HG02943 (cell line): ENCODE results near the gene PLCB1.
"Not testable (repeated sequence)": the region's sequence is repeated elsewhere in the genome, so short reads cannot be mapped to it uniquely, and the experiment has no call there.

ENCODE experiments used
- ATAC-seq: cut with Tn5 transposase; IDR thresholded peaks from one replicate; pipeline ENCODE4 v1.9.1; 2021; ENCODE audit warnings: mild to moderate bottlenecking, low read depth, moderate library complexity; ENCODE audit not compliant: unreplicated experiment

The PLCB1 gene

GRCh38 chr20:8361006-8361652 is 229.1 kb downstream of the PLCB1 start:
- no peak for ATAC-seq

DNA sequence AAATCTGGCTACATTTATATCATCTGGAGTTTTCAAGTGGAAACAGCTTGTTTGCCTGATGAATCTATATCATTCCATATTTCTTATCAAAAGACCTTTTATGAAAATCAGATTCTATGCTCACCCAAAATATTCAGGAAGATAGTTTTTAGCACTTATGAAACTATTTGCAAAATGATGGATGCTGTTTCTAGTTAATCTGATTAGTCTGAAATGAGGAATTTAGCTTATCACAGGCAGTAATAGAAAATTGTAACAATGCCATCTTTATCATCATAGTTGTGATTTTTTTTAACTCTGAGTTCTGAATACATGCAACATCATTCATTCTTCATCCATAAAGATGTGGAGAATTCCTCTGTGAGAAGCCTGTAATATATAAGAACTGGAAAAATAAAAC is 229.7 kb downstream of the PLCB1 start:
- no peak for ATAC-seq

DNA sequence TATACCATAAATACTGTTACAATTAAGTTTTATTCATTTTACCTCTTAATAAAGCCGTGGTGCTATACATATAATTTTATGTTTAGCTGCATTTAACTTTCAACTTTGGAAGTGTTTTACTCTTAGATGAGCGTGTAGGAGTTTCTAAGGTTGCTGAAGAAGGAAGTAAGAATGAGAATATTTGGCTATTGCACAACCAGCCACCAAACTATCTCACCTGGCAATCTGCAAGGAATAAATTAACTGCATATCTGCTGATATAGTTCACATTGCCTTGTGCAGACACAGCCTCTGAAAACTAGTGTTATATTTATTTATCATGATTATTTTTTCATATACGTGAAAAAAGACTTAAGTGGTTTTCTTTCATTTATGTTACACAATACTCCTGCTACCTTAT is 230.4 kb downstream of the PLCB1 start:
- no peak for ATAC-seq

DNA sequence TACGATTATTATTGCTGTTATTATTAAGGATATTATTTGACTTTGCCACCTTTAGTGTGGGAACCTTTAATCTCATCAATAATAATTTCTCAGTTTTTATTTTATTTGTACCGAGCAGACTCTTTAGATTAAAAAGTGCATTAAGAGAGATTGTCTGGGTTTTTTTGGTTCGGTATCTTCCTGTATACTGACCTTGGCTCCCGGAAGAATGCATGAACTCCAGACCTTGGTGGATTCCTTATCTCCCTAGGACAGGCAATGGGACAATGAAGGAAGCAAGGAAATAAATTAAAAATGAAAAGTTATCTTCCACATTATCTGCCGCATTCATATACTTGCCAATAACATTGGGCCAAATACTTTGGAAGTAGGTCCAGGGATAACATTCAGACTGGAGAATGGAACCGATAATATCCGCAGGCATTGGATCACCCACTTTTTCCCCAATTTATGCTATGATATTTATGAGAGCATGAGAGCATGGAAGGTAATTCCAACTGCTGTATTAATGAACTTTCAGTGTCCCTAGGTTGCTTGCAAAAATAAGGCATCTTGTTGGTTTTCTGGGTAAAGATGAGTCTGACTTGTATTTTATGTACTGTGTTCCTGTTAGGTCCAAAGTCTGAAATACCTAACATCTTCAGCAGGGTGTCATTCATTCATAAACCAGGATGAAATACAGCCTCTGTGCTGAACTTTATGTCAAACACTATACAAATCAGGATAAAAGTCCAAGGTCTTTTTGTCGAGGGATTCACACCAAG is 232.1 kb downstream of the PLCB1 start:
- no peak for ATAC-seq

GRCh38 chr20:8364734-8365078 is 232.6 kb downstream of the PLCB1 start:
- no peak for ATAC-seq

DNA sequence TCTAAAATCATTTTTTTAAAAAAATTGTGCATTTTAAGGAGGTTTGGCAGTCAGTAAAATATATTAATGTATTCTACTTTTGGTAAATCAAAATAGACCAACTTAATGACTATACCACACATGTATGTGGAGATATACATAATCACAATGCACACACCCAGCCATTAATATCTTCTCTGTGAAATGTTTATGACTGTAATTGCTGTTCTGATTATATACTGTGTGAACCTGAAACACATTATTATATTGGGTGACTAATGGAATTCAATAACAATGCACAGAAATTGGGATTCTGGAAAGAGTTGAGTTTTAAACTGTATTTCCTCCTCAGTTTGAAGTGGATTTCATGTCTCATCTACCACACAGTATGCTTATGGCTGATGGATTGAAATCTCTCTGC is 233.6 kb downstream of the PLCB1 start:
- no peak for ATAC-seq

GRCh38 chr20:8366303-8366923 is 234.3 kb downstream of the PLCB1 start:
- ATAC-seq, result no peak

GRCh38 chr20:8367689-8368088 is 235.6 kb downstream of the PLCB1 start:
- no peak for ATAC-seq

DNA sequence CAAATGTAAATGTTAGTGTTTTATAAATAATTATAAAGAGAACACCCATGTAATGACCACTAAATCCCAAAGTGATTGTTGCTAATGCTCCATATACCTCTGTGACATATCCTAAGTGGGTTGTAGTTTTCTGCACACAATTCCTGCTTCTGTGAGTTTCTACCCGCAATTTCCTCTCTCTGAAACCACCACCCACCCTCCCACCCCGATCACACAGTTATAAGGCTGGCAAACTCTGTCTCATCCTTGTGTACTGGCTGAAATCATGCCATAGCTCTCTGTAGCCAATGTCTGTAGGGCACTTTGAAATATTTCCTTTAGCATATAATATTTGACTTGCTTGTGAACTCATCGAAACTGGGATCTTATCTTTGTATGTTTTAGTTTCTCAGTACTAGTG is 236.6 kb downstream of the PLCB1 start:
- ATAC-seq, result no peak

- ATAC-seq, result no peak
Measured at GRCh38 chr20:8369311-8369710, 237.2 kb downstream of the PLCB1 start.

- no peak for ATAC-seq
Measured at GRCh38 chr20:8370774-8371173, 238.7 kb downstream of the PLCB1 start.

DNA sequence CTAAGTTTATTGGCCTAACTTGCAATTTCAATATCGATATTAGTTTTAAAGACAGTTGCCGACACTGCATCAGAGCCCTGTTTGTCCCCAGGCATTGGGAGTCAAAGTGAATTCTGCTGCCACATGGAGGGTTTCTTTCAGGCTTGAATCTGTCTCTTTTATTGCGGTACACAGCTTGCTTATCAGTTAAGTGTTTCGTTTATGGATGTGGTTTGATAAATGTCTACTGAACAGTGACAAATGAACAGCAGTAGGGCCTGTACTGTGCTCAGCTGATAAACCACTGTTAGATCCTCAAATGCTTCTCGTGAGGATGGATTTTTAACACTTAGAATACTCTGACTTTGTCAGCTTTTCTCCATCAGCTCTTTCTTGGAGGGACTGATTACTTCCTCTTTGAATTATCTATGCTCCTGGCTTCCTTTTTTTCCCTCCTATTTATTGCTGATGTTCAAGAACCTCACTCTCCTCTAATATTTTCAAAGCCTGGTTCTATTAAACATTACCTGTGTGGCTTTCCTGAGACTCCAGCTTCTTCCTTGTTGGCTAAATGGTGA is 240.8 kb downstream of the PLCB1 start:
- no peak for ATAC-seq

GRCh38 chr20:8373579-8373978 is 241.5 kb downstream of the PLCB1 start:
- ATAC-seq, result no peak

GRCh38 chr20:8375898-8376297 is 243.8 kb downstream of the PLCB1 start:
- ATAC-seq, result no peak

- no peak for ATAC-seq
Measured at GRCh38 chr20:8376940-8377339, 244.9 kb downstream of the PLCB1 start.

DNA sequence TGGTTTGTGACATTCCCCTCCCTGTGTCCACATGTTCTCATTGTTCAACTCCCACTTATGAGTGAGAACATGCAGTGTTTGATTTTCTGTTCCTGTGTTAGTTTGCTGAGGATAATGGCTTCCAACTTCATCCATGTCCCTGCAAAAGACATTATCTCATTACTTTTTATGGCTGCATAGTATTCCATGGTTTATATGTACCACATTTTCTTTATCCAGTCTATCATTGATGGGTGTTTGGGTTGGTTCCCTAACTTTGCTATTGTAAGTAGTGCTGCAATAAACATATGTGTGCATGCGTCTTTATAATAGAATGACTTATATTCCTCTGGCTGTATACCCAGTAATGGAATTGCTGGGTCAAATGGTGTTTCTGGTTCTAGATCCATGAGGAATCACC is 247.1 kb downstream of the PLCB1 start:
- not testable (repeated sequence) for ATAC-seq

DNA sequence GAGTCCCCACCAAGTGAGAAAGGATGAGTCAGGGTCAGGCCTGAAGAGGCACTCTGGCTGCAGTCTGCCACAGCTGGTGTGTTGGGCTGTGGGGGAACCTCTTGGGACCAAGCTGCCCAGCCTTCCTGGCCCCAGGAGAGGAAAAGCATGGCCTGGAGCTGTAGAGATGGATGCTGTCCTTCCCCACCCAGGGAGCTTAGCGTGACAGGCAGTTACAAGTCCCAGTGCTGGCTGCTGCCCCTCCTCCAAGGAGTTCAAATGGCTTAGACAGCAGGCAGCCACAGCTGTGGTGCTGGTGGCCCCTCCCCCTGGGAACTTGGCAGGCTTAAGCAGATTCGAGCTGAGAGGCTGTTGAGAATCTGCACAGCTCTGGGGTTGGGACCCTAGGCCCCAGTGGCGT is 253.2 kb downstream of the PLCB1 start:
- no peak for ATAC-seq

GRCh38 chr20:8386991-8387390 is 254.9 kb downstream of the PLCB1 start:
- no peak for ATAC-seq

DNA sequence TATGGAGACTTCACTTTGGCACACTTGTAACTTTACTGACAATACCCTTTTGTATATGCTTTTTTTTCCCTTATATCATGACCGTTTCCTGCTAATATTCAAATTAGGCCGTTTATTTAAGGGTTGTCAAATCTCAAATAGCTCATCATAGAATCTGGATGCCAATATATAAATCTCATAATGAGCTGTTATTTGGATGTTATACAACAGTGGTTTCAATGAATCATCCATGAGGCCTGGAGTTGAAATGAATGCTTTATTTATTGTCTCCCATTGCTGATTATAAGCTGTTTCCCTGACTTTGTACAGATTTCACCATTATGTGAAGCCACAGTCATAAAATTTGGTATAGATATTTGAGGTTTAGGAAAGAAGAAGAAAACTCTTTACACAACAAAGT is 256.1 kb downstream of the PLCB1 start:
- no peak for ATAC-seq

DNA sequence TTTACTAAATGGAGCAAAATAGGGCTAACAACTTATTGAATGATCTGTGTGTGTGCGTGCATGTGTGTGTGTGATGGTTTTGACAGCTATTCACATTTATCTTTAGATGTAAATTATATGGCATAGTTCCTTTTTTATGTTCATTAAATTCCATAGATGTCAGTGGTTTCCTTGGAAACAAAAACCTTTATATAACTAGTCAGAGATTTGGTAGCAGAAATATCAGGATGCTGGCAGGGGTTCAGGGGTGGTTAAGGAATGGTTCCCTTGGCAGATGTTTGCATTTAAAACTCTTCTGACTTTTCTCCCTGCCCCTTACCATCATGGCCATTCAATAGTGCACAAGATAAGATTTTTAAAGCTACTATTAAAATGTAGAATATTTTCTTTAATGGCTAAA is 256.6 kb downstream of the PLCB1 start:
- ATAC-seq, result no peak

DNA sequence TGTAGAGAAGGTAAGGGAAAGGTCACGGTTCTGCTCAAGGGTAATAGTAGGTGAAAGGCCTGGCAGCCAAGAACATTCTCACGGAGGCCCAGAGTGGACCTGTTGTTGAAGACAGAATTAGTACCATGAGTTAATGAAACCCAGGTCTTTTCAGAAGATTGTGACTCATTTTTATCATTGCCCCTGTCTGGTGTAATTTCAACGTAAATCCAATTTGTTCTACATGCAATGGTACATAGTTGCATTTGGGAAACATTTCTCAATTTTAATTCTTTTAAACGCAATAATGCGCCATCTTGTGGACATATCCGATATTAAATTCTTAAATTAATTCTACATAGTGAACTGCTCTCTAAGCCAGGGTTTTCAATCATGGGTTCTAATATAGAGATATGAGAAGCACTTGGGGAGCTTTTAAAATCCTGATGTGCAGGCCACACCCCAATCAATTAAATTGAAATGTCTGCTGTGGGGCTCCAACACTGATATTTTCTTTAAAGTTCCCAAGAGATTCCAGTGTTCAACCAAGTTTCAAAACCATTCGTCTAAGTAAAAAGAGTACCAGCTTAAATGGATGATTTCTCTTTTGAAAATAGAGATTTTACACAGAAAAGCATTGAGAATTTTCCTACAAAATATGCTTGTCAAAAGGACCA is 257.4 kb downstream of the PLCB1 start:
- ATAC-seq, result no peak
